Measurements from ENCODE around the gene MRPS7.

The MRPS7 gene

DNA sequence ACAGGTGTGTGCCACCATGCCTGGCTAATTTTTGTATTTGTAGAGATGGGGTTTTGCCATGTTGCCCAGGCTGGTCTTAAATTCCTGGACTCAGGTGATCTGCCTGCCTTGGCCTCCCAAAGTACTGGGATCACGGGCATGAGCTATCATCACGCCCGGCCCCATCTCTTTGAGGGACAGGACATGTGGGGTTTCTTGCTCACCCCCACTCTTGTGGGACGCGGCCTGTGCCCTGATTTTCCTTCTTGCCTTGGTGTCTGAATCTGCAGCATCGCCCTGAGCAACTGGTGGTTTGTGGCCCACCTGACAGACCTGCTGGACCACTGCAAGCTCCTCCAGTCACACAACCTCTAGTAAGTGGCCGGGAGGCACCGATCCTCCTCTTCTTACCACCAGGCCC, 30.6 kb upstream of the MRPS7 start:
- TF ChIP-seq, protein P1, sequence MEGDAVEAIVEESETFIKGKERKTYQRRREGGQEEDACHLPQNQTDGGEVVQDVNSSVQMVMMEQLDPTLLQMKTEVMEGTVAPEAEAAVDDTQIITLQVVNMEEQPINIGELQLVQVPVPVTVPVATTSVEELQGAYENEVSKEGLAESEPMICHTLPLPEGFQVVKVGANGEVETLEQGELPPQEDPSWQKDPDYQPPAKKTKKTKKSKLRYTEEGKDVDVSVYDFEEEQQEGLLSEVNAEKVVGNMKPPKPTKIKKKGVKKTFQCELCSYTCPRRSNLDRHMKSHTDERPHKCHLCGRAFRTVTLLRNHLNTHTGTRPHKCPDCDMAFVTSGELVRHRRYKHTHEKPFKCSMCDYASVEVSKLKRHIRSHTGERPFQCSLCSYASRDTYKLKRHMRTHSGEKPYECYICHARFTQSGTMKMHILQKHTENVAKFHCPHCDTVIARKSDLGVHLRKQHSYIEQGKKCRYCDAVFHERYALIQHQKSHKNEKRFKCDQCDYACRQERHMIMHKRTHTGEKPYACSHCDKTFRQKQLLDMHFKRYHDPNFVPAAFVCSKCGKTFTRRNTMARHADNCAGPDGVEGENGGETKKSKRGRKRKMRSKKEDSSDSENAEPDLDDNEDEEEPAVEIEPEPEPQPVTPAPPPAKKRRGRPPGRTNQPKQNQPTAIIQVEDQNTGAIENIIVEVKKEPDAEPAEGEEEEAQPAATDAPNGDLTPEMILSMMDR (IDR thresholded peaks at IDR 0.05; ENCODE audit: insufficient read depth, low read depth, low read length, missing control alignments), result no peak
- no peak for DNase-seq (ENCODE audit: low read depth)

DNA sequence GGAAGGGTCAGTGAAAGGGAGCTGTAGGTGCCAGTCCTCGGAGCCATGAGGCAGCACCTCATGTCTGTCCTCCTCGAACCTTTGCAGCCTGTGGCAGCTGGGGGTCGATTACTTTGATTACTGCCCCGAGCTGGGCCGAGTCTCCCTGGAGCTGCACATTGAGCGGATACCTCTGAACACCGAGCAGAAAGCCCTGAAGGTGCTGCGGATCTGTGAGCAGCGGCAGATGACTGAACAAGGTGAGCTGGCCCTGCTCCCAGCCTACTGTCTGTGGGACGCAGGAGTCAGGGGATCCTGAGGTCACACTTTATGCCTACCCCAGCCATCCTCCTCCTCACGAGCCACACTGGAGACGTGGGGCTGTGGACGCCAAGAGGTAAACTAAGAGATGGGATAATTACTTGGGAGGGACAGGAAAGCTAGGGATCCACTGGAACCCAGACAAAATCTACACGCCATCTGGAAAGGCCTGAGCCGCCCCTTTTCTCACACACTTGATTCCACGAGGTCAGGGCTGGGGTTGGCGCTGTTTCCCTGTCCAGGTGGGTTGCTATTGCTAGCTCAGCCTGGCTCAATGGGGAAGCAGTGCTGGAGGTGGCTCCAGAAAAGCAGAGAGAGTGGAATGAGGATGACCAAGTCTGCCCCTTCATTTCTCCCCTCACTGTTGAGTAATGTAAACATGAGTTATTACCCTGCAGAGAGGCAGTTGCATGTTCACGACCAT, 29.8 kb upstream of the MRPS7 start:
- TF ChIP-seq, protein P1 (IDR thresholded peaks at IDR 0.05; ENCODE audit: insufficient read depth, low read depth, low read length, missing control alignments), result no peak
- no peak overlapping the region for H3K4me3 ChIP-seq (ENCODE audit: low read length)
- DNase-seq (ENCODE audit: low read depth), result no peak

More for the DNA sequence above, 30.6 kb upstream of the MRPS7 start:
- H3K4me3 ChIP-seq (ENCODE audit: low read length), result no peak overlapping the region

DNA sequence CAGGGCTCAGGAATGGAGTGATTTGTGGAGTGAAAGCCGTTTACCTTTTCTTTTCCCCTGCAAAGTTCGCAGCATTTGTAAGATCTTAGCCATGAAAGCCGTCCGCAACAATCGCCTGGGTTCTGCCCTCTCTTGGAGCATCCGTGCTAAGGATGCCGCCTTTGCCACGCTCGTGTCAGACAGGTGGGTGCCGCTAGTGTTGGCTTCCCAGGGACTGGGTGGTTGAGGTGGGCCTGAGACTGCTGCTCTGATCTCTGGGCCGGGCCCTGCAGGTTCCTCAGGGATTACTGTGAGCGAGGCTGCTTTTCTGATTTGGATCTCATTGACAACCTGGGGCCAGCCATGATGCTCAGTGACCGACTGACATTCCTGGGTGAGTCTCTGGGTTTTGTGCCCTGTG, 28.9 kb upstream of the MRPS7 start:
- TF ChIP-seq, protein P1 (IDR thresholded peaks at IDR 0.05; ENCODE audit: insufficient read depth, low read depth, low read length, missing control alignments), result no peak
- no peak for DNase-seq (ENCODE audit: low read depth)
- H3K4me3 ChIP-seq (ENCODE audit: low read length), result no peak overlapping the region

DNA sequence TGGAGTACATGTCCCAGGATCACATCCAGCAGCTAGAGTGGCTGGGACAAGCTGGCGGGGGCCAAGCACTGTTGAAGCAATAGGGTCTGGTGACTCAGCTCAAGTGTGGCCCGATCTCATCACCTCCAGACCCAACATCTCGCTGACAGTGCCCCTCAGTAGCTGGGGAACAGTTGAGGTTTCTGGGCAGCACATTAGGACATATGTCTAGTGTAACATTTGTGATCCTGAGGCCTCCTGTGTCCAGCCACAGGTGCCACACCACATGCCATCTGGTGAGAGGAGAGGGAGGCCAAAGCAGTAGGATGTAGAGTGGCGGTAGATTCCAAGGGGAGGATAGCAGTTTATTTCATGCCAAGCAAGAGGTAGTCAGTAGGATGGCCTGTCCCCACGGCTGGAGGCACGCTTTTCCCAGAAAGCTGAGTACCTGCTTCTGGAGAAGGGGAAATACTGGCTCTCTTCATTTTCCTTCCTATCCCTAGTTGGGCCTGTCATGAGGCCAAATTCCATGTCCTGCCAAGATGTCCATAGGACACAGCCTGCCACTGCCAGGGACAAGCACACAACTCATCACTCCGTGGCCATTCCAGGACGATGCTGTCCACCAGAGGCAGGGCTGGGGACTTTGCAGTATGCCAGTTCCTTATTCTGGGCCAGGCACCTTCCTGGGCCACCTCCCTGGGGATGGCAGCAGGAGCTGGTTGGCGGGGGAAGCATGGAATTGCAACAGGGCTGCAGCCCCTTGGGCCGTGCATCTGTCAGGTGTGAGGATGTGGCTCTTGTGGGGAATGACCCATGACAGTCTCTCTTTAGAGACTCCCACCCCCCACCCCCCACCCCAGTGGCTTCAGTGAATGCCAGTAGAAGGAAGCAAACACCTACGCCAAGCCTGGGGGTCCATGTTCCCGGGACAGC, 24.3 kb upstream of the MRPS7 start:
- no peak for DNase-seq (ENCODE audit: low read depth)
- no peak overlapping the region for H3K4me3 ChIP-seq (ENCODE audit: low read length)
- TF ChIP-seq, protein P1 (IDR thresholded peaks at IDR 0.05; ENCODE audit: insufficient read depth, low read depth, low read length, missing control alignments), result no peak

DNA sequence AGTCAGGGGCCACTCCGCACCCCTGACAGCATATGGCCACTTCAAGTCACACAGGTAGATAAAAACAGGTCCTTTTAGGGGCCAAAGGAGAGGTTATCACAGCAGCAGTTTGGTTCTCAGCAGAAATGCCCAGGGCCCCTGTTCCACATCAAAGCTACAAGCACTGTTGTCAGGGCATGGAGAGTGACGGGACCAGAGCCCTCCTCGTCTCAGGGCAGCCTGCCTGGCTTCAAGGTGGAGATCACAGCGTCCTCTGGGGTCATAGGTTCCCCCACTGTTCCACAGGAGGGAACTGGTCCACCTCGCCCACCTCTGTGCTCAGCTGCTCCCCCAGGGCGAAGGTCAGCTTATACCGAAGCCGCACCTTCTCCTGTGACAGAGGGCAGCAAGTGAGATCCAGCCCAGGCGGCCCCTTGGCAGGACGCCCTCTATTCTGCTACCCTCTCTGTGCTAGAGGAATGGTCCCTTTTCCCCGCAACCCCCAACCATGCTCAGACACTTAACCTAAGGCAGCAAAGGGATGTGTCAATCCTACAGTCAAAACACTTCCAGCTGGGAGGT, 23.6 kb upstream of the MRPS7 start:
- TF ChIP-seq, protein P1 (IDR thresholded peaks at IDR 0.05; ENCODE audit: insufficient read depth, low read depth, low read length, missing control alignments), result no peak
- no peak overlapping the region for H3K4me3 ChIP-seq (ENCODE audit: low read length)

DNA sequence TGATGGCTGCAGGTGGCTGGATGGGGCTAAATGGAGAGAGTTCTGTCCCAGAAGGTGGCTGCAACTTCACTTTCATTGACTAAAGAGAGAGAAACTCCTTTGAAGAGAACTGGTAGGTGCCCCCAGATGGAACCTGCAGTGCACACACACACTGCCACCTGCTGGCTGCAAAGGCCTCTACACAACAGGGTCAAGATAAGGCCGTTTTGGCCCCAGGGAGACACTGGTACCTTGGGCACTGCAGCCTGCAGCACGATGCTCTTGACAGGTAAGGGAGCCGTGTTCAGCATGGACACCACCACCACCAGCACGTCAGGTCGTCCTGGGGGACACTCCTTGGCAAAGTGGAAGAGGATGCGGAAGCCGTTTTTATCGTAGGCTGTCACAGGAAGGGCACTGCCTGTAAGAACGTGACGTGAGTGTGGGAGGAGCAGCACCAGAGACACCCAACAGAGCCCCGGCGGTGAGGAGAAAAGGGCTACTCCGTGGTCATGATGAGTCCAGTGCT, 22.9 kb upstream of the MRPS7 start:
- H3K4me3 ChIP-seq (ENCODE audit: low read length), result no peak overlapping the region
- peak; percentile 72 for DNase-seq (ENCODE audit: low read depth)
- TF ChIP-seq, protein P1 (IDR thresholded peaks at IDR 0.05; ENCODE audit: insufficient read depth, low read depth, low read length, missing control alignments), result peak; percentile 93

More for the DNA sequence above, 23.6 kb upstream of the MRPS7 start:
- DNase-seq (ENCODE audit: low read depth), result no peak
